ENCODE measurements around the gene ANKS1A. TPM values are rescaled to one million over a fixed set of nuclear protein-coding genes. Genes with fewer than 3 reads are reported as not detected.

Gene ANKS1A
- total RNA-seq, 2 donors from 2014 or later: 20.5 to 68.4 TPM

- DNase-seq (ENCODE audit: low spot score): no peak
- Histone ChIP-seq H3K27ac (no peak overlapping the region), H3K27me3 (replicated peaks; ENCODE audit: insufficient read depth) (no peaks in the 10 kb centered on the region), H3K9me3 (no peaks in the 10 kb centered on the region), H3K36me3 (no peaks in the 10 kb centered on the region), H3K4me1 (replicated peaks) (no peaks in the 10 kb centered on the region), H3K4me3 (no peak overlapping the region)
- WGBS: 90% methylated on average over 9 of the region's 9 CpGs
- TF ChIP-seq POLR2AphosphoS5 (IDR thresholded peaks at IDR 0.05): no peak
- TF ChIP-seq CTCF (IDR thresholded peaks at IDR 0.05): no peak
- no peak for TF ChIP-seq POLR2A (IDR thresholded peaks at IDR 0.05)
- intact Hi-C loops (cut with DNase I): no loop called here
Observed at GRCh38 chr6:34924831-34925625, 36.0 kb downstream of the ANKS1A start.

- intact Hi-C loops (cut with DNase I): no loop called here
- H3K4me1 ChIP-seq (replicated peaks): no peaks in the 10 kb centered on the region
- no peaks in the 10 kb centered on the region for H3K9me3 ChIP-seq
- H3K27ac ChIP-seq: no peak overlapping the region
- H3K4me3 ChIP-seq: no peak overlapping the region
- TF ChIP-seq POLR2A (IDR thresholded peaks at IDR 0.05) (no peak), POLR2AphosphoS5 (IDR thresholded peaks at IDR 0.05) (no peak), CTCF (IDR thresholded peaks at IDR 0.05) (no peak)
- no peak for DNase-seq (ENCODE audit: low spot score)
- H3K27me3 ChIP-seq (replicated peaks; ENCODE audit: insufficient read depth): no peaks in the 10 kb centered on the region
- no peaks in the 10 kb centered on the region for H3K36me3 ChIP-seq
Observed at GRCh38 chr6:34926655-34927054, 37.6 kb downstream of the ANKS1A start.

GRCh38 chr6:34928220-34928619 is 39.2 kb downstream of the ANKS1A start:
- Histone ChIP-seq H3K9me3 (no peaks in the 10 kb centered on the region), H3K4me3 (no peak overlapping the region), H3K27ac (no peak overlapping the region), H3K27me3 (replicated peaks; ENCODE audit: insufficient read depth) (no peaks in the 10 kb centered on the region), H3K4me1 (replicated peaks) (no peaks in the 10 kb centered on the region), H3K36me3 (no peaks in the 10 kb centered on the region)
- intact Hi-C loops (cut with DNase I): no loop called here
- 81% methylated on average over 3 of the region's 3 CpGs for WGBS
- DNase-seq (ENCODE audit: low spot score): no peak
- TF ChIP-seq CTCF (IDR thresholded peaks at IDR 0.05) (no peak), POLR2AphosphoS5 (IDR thresholded peaks at IDR 0.05) (no peak), POLR2A (IDR thresholded peaks at IDR 0.05) (no peak)

GRCh38 chr6:34928695-34929094 is 39.6 kb downstream of the ANKS1A start:
- Histone ChIP-seq H3K9me3 (no peaks in the 10 kb centered on the region), H3K27ac (no peak overlapping the region), H3K27me3 (replicated peaks; ENCODE audit: insufficient read depth) (no peaks in the 10 kb centered on the region), H3K4me3 (no peak overlapping the region), H3K36me3 (no peaks in the 10 kb centered on the region), H3K4me1 (replicated peaks) (no peaks in the 10 kb centered on the region)
- no peak for DNase-seq (ENCODE audit: low spot score)
- intact Hi-C loops (cut with DNase I): no loop called here
- WGBS: 96% methylated on average over 1 of the region's 1 CpG
- TF ChIP-seq POLR2A (IDR thresholded peaks at IDR 0.05) (no peak), CTCF (IDR thresholded peaks at IDR 0.05) (no peak), POLR2AphosphoS5 (IDR thresholded peaks at IDR 0.05) (no peak)
